ENCODE measurements around the gene C1QL2.

The C1QL2 gene

DNA sequence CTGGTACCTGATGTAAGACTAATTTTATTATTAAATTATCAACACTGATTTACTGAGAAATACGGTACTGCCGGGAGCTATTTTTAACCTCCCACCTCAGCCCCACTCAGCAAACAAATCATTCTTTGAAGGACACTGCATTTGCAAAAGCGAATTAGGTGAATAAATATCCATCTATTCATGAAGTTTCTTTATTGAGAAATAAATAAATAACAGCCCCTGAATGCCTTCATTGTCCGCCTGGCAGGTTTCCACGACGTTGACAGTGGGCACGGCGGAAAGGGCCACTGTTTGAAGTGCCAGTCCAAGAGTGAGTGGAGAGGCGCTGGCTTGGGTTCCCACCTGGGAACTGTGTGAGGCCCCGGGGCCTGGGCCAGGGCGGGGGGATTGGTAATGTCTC is 15.7 kb downstream of the C1QL2 start:
- DNase-seq (ENCODE audit: low read depth in 3 of 3), result no peak

DNA sequence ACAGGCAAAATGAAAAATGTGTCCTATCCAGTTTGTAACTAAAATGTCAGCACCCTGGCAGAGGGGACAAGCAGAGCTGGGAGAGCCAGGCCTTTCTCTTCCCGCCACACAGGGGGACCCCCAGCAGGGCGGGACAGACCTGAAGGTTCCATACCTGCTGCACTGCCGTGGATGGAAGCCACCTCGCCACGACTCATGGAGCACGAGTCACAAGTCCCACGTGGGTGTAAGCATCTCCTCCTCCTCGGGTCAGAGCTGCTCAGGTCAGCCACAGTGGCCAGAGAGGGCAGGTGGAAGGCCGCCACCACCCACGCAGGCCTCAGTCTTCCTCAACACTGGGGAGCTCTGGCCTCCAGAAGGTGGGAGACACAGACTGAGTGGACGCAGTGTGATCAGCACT is 21.0 kb downstream of the C1QL2 start:
- DNase-seq (ENCODE audit: low read depth in 3 of 3), result no peak

DNA sequence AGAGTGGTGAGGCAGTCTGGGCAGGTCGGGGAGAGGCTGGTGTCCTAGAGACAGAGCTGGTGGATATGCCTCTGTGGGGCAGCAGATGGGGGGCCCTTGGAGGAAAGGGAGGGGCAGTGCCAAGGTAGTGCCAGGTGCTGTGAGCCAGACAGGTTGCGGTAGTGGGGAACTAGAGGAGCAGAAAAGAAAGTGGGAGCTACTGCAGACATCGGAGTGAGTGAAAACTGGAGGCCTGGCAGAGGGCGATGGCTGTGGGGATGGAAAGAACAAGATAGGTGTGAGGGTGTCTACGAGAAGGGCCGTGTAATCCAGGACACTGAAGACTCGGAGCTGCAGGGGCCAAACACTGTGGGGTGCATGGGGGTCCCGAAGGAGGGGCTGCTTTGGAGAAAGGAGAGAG is 21.7 kb downstream of the C1QL2 start:
- no peak for DNase-seq (ENCODE audit: low read depth in 3 of 3)

DNA sequence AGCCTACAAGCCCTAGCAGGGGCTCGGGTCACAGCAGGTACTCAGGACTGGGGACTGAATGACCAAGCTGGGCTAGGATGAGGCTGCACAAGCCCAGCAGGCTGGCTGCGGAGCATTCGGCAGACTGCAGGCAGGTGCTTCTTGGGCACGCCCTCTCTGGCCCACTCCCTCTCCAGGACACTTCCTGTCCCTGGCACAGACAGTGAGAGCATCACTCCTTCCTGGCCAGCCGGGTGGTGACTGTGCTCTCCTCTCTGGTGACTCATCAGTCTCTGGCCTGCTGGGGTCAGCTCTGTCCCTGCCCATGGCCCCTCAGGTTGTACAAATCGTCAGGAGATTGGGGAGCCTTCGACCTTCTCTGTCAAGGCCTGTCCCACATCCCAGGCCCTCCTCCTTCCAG is 22.5 kb downstream of the C1QL2 start:
- no peak for DNase-seq (ENCODE audit: low read depth in 3 of 3)

DNA sequence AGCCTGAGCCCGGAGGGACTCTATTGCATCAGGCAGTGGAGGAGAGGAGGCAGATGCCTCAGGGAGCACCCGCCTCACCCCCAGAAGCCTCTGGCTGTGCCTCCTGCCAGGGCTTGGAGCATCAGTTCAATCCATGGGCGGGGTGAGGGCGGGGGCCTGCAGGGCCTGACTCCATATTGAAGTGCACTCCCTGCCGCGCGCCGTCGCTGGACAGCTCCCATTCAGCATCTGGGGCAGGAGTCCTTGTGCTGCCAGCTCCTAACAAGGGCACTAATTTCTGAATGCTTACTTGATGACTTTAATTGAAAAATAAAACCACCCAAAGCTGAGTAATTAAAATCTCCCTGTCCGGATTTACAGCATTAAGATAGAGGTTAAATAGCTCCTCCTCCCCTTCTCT is 23.8 kb downstream of the C1QL2 start:
- no peak for DNase-seq (ENCODE audit: low read depth in 3 of 3)

DNA sequence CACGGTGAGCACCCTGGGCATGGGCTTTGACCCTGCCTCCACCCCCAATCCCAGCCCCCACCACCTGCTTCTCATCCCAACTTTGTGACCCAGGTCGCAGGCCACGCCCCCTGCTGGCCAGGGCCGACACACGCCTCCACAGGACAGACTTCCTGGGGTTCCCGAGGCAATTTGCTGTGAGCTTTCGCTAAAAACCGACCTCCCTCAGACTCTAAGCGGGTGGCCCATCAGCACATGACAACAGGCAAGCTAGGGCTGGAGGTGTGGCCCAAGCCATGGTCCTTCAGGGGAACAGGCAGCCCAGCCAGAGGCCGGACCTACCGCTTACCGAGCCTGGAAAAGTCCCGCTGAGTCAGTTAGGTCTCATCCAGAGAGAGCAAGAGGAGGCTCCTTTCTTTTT is 31.9 kb downstream of the C1QL2 start:
- peak in 2 of 3 donors; percentile 19 for DNase-seq (ENCODE audit: low read depth in 3 of 3)

DNA sequence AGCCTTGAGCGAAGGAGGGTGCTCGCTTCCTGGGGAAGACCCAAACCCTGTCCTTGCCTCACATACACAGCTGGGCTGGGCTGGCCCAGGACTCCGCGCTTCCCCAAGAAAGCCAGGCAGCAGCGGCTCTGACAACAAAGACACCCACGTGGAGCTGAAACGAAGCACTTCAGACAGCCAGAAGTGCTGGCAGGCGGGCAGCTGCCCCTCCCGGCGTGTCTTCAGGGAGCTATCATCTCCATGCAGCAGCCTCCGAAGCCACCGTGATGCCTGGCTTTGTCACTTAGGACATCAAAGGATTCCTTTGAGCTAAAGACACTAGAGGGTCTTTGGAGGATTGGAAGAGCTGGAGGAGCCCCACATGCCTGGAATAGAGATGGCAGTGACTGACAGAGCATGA is 35.2 kb downstream of the C1QL2 start:
- no peak for DNase-seq (ENCODE audit: low read depth in 3 of 3)

DNA sequence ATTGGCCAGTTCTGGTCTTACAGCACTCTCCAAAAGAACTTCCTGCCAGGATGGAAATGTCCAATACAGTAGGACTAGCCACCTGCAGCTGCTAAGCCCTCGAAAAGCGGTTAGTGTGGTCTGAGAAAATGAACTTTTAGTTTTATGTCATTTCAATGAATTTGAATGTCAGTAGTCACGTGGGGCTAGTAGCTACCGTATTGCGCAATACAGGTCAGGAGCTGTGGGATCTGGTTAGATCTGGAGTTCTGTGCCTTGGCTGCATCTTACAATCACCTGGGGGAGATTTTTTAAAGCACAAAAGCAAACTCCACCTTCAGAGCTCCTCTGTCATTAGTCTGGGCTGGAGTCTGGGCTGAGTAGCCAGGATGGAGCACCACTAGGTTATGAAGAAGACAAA is 35.9 kb downstream of the C1QL2 start:
- DNase-seq (ENCODE audit: low read depth in 3 of 3), result no peak

DNA sequence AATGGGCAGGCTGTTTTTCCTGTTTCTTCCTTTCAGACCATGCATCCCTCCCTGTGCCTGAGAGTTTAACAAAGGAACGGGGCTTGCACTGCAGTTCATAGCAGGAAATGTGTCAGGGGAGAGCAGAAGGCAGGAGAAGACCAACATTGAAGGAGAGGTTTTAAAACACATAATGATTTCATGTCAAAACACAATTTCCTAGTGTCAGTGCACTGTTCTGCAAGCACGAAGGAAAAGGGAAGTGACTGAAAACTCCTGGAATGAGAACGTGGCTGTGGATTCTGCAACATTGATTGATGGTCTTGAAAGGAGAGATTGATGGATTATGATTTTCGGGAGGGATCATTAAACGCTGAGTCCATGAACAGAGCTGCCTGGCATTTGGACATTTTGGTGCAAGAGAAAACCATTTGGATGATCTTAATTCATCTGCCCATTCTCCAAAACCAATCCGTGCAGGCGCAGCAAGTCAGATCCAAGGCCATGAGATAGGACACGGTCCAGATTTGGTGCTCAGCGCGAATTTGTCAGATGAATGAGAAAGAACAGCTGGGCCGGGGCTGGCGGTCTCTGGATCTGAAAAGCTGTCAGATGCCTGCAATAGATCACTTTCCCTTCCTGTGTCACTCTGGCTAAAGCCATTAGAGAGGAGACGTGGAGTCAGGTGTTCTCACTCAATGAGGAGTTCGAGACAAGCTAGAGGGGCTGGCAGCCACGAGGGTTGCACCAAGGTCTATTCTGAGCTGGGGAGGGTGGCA is 38.4 kb downstream of the C1QL2 start:
- DNase-seq (ENCODE audit: low read depth in 3 of 3), result no peak

DNA sequence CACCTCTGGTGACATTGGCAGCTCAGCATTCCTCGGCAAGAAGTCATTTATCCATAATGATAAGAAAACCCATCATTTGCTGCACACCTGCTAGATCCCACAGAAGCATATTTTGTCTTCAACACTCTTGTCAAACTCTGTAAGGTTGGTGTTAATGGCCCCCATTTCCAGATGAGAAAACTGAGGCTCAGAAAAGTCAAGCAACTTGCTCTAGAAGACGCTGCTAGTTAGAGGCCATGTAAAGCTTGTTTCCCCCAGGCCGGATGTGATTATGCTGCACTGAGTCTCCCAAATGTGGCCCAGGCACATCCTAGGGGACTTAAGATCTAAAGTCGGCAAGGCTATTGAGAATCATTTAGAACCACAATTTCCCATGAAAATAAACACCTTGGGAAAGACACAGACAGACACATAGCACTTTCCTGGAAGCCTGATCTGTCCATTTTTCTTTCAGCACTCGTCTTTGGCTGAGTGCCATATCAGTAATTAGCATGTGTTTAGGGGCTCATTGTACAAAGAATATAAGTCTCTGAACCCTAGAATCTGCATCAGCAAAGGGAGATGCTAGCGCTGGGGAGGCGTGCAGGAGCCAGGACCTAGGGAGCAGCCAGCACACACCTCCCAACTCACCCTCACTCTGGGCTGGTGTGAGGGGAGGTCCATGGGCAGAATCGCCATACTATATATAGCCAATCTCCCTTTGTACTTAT is 39.3 kb downstream of the C1QL2 start:
- no peak for DNase-seq (ENCODE audit: low read depth in 3 of 3)

DNA sequence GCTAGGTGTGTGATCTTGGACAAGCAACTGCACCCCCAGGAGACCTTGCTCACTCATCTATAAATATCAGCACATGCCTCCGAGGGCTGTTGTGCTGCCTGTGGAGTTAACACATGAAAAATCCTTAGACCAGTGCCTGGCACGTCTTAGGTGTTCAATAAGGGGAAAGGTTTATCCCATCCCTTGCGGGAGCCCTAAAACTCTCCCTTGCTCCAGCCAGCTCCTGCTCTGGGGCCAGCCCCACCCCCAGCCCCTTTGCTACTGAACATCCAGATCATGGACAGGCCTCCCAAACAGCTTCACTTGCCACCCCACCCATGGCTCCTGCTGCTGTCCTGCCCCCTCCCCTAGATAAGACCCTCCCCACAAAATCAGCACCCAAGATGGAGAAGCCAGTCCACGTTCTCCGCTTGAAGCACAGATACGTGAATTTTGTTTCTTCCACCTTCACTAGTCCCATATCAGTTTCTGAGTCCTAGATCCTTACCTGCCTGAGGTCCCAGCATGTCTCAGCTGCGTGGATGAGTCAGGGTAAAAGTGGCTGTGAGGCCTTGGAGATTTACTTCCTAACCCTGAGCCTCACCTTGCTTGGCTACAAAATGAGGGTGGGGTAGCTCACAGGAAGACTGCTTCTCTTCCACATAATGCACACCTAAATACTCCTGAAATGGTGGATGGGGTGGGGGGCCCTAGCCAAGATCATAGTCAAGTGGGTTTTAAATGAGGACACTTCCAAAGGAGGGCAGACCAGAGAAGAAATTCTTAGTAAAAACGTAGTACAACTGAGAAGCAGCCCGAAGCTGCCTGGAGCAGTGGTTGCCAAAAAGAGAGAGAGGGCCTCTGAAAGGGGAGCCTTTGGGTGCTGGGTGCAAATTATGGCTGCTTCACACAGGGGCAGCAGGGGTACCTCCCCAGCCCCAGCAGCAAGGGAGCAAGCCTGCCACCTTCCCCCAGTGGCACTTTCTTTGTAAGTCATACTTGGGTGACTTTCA is 40.4 kb downstream of the C1QL2 start:
- no peak for DNase-seq (ENCODE audit: low read depth in 3 of 3)

DNA sequence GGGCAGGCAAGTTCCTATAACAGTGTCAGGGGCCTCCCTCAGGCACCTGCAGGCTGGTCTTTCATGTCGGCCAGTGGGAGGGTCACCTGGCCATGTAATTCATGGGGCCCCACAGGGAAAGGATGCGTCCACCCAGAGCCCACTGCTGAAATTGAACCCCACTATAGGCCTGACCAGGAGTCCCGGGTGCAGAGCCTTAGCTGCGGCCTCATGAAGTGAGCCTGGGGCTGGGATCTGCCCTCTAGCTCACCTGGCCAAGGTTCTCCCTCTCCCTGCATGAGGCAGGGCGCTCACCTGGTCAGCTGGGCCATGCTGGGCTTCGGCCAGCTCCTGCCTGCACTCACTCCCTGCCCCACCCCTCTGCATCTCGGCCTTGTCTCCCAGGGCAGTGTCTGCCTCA is 41.1 kb downstream of the C1QL2 start:
- no peak for DNase-seq (ENCODE audit: low read depth in 3 of 3)

DNA sequence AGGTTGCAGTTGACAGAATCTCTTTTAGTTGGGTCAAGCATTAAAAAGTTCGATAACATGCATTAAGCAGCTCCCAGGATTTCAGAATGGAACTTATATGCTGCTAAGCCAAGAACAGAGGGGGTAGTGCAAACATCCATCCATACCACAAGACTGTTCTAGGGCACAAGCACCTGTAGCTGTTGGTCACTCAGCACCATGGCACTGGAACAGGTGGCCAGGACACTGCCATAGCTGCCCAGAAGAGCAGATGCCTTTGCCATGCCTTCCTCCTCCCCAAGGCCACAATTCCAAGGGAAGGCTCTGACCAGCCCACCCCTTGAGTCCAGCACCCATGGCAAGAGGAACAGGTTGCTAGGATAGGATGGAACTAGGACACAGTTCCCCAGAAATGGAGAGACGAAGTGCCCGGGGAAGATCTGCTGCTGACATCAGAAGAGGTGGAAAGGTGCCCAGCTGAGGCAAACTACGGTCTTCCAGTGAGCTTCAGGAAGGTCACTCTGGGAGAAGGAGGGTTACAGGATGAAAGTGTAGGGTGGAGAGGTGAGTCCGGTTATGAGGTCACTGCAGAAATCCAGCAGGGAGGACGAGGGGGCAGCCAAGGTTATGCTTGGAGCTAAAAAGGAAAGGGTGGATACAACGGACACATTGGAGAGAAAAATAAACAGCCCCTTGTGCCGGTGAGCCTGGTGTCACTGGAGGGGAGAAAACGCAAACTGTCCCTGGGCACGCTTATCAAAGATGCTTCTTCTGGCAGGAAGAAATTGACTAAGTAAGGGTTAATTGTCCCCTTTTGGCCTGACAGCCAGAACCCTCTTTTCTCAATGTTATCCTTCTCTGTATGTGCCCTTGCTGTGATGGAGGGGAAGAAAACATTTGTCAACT is 41.9 kb downstream of the C1QL2 start:
- no peak for DNase-seq (ENCODE audit: low read depth in 3 of 3)

DNA sequence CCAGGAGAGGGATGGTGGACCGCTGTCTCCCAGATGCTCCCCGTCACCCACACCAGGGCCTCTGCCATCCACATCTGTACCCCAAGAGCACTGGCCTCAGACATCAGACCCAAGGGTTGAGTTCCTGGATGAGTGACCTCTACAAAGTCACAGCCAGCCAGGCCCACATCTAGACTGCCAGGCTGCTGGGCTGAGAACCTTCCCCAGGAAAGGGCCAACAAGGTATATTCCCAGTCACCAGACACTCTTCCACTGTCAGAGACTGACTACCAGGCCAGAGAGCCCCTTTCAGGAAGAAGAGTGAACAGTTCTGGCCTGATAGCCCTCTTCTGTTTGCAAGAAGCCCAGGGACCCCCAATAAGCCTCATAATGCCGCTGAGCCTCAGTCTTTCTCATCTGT is 44.3 kb downstream of the C1QL2 start:
- DNase-seq (ENCODE audit: low read depth in 3 of 3), result no peak

DNA sequence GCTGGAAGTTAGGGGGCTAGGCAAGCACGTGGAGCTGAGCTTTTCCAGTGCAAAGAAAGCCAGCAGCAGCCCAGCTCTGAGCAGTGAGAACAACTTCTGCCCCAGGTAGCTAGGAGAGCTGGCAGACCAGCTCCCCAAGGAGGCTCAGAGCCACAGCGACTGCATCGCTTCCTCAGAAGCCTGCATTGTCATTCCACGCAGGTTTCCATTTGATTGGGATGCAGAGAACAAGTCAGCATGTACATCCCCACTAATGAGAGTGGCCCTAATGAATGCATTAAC is 45.1 kb downstream of the C1QL2 start:
- no peak for DNase-seq (ENCODE audit: low read depth in 3 of 3)

DNA sequence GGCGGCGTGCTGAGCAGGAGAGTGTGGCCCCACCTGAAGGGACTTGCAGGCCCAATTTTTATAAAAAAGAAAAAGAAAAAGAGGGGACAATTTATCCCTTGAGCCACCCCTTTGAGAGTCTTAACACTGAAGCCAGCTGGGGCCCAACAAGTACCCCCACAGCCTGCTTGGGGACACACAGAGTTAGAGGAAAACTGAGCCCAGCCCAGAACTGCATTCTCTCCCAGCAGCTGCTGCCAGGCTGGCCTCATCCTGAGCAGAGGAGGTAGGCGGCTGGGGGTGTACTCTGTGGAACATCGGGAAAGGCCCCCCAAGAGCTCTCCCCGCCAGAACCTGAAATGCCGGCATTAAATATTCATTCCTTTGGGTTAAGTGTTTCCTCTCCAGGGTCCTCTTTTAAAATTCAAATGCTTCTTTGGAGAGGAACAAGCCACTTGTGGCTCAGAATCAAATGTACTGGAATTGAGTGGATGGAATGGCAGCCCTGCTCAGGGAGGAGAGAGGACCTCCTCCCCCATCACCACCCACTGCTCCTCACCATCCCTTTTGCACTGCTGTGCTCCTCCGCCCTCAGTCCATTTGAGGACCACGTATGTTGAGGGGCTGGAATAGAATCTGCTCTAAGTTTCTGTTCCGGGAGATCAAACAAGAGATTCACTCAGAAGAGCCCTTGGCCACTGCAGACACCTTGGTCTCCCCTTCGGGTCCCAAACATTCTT is 45.6 kb downstream of the C1QL2 start:
- DNase-seq (ENCODE audit: low read depth in 3 of 3), result no peak

DNA sequence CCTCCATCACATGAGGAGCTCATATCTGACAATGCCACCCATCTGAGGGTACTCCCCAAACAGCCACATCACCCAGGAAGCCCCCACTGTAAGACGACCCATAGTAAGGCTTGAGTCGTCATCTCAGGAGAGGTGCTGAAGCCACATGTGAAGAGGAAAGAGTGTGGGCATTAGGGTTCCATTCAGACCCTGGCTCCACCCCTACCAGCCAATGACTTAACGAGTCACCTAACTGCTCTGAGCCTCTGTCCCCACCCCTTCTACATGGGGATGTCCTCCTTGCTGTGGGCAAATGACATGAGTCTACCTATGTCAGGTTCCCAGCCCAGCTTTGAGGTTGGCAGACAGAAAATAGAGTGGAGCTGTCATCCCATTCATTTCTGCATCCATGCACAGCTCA is 46.3 kb downstream of the C1QL2 start:
- DNase-seq (ENCODE audit: low read depth in 3 of 3), result no peak

DNA sequence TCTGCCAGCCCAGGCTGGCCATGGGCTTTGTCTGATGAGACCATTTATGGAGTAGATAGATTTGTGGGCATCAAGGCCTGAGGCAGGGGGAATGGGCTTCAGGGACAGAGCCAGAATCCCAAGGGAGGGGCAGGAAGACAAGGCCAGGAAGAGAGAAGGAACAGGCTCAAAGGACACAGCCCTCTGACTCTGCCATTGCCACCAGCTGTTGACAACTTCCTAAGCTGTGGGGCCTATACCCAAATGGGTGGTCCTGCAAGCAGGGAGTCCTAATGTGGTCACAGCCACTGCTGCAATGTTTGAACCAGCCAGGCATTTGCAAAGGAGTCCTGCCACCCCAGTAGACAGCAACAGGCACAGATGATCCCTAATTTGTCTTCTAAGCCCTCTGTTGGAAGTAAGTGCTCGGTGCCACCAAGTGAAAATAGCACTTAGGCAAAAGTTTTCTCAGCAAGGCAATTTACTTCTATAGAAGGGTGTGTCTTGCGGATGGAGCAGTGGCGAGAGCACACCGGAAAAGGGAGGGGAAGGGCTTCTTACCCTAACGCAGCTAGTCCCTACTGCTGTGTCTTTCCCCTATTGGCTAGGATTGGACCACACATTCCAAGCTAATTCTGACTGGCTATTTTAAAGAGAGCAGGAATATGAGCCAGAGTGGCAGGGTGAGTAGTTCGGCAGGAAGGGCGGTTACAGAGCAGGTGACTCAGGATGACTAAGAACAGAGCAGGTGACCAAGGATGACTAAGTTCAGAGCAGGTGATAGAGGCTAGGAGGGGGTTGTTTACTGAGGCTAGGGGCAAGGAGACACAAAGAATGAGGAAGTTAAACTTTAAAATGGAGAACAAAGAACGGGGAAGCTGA is 47.2 kb downstream of the C1QL2 start:
- no peak for DNase-seq (ENCODE audit: low read depth in 3 of 3)

DNA sequence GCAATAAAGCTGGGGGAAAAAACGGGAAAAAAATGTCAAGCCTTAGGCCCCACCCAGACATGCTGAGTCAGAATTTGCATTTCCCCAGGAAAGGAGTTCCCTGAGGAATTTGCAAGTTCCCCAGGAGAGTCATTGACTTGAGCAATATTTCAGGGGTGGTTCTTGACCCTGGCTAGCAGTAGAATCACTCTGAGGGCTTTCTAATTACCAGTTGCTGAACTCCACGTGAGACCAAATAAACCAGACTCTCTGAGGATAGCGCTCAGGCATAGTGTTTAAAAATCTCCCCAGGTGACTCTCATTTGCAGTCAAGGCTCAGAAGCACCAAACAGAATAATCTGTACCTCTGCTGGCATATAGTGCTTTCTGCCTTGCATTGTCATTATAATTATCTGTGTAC is 48.7 kb downstream of the C1QL2 start:
- no peak for DNase-seq (ENCODE audit: low read depth in 3 of 3)

DNA sequence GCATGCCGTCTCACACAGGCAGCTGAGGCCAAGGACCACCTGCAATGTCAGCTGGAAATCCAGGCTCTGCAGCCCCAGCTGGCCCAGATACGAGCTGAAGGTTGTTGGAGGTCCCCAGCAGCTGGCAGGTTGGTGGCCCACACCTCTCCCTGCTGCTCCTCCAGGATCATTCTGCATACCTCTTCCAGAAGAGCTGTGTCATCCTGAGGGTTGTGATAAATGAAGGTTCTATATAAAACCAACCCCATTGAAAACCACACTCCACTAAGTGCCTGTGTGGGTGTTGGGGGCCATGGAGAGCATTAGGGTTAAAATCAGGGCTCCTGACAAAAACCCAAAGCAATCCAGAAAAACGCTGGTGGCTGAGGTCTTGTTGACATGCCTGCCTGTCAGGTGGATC is 50.4 kb downstream of the C1QL2 start:
- no peak for DNase-seq (ENCODE audit: low read depth in 3 of 3)

Data from stimulated activated CD4-positive, alpha-beta T cell treated with anti-CD3 and anti-CD28 coated beads, TNF-alpha, amount 100 ng/mL, for 48 hours (primary cell).